OCI-M1 (cell line): ENCODE data around the gene MT1B.

Experiments
- DNase-seq: peaks from one replicate; lab custom pipeline; 2025; lab: John Stamatoyannopoulos, UW

Gene MT1B

GRCh38 chr16:56651586-56651985 is at the start of gene MT1B:
MT1B (plus strand) TSS chr16:56651886; CDS start chr16:56651954, 68 bp downstream.
- DNase-seq = no peak

DNA sequence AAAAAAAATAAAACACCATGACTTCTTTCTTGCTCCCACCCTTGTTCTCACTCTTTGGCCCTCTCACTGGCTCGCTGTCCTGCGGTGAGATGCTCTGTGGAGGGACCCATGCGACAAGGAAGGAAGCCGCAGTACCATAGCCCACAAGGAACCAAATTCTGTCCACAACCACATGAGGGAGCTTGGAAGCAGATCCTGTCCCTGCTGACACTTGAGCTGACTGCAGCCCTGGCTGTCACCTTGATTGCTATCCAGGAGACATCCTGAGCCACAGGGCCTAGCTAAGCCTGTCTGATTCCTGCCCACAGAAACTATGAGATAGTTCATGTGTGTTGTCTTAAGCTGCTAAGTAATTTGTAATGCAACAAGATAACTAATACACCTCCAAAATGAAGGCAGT is 48.1 kb upstream of the MT1B start:
- DNase-seq = peak; percentile 35

DNA sequence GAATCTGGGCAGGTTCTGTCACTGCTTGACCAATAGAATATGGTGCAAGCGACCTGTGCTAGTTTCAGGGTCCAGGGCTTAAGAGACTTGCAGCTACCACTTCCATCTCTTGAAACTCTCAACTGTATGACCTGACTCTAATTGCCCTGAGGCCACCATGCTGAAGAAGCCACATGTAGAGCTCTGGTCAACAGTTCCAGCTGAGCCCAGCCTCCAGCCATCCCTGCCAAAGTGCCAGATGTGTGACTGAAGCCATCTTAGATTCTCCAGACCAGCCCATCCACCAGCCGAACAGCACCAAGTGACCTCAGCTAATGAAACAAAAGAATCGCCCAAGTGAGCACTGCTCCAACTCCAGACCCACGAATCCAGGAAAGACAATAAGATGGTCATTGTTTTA is 46.7 kb upstream of the MT1B start:
- DNase-seq = no peak

DNA sequence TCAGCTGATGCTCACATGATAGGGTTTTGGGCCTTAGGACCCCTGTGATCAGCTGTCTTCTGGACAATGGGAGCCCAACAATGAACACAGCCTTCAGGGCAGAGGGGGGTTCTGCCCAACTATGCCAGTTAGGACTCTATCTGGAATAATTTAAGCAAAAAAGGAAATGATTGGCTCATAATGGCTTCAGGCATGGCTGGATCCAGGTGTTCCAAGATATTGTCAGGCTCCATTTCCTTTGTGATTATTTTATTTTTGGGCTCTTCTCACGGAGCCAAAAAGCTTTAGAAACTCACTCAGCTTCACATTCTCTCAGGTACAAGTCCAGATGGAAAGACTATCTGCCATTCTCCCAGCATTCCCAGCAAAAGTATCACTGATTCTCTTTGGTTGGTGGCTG is 46.2 kb upstream of the MT1B start:
- DNase-seq = no peak

GRCh38 chr16:56606071-56606475 is 45.6 kb upstream of the MT1B start:
- DNase-seq = no peak

- no peak for DNase-seq
Observed at GRCh38 chr16:56606476-56607108, 45.1 kb upstream of the MT1B start.

- DNase-seq = no peak
Observed at GRCh38 chr16:56607109-56607618, 44.5 kb upstream of the MT1B start.

- no peak for DNase-seq
Observed at GRCh38 chr16:56607675-56608042, 44.0 kb upstream of the MT1B start.

- peak; percentile 95 for DNase-seq
Observed at GRCh38 chr16:56608043-56608875, 43.4 kb upstream of the MT1B start, which contains the start of gene MT2A. MT2A (plus strand) TSS chr16:56608584; CDS start chr16:56608656, 72 bp downstream.

DNA sequence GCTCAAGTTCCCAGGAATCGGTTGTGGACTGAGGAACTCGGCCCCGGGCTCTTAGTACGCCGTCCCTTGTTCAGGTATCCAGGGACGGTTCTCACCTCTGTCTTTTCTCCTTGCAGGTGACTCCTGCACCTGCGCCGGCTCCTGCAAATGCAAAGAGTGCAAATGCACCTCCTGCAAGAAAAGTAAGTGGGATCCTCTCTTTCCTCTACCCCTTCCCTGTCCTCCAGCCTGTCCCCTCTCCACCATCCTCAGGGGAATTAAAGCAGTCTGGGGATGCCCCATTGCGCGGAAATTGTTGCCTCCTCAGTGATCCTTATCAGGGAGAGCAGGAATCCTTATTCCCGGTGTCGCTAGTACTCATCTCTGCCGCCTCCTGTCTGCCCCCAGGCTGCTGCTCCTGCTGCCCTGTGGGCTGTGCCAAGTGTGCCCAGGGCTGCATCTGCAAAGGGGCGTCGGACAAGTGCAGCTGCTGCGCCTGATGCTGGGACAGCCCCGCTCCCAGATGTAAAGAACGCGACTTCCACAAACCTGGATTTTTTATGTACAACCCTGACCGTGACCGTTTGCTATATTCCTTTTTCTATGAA is 42.7 kb upstream of the MT1B start:
- DNase-seq = no peak

DNA sequence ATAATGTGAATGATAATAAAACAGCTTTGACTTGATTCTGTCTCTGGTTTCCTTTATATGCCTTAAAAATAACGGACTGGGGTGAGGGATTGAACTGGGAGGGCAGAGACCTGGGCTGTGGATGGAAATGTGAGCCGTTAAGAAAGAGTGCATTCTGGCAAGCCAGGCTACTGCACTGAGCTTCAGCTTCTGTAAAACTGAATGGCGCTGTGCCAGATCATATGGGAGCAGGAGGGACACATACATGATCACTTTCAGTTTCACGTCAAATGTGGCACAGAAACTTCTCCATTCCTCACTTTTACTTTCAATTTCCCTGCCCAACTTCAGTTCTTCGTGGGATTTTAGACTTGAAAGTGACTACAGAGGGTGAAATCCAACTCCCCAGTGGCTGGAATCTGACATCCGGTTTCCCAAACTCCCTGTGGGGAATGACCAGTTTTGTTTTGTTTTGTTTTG is 42.2 kb upstream of the MT1B start:
- peak; percentile 95 for DNase-seq

GRCh38 chr16:56610017-56610608 is 41.6 kb upstream of the MT1B start:
- peak; percentile 56 for DNase-seq

GRCh38 chr16:56610609-56611111 is 41.0 kb upstream of the MT1B start:
- DNase-seq = no peak

GRCh38 chr16:56611281-56611833 is 40.3 kb upstream of the MT1B start:
- no peak for DNase-seq

GRCh38 chr16:56613706-56614105 is 38.0 kb upstream of the MT1B start:
- no peak for DNase-seq

DNA sequence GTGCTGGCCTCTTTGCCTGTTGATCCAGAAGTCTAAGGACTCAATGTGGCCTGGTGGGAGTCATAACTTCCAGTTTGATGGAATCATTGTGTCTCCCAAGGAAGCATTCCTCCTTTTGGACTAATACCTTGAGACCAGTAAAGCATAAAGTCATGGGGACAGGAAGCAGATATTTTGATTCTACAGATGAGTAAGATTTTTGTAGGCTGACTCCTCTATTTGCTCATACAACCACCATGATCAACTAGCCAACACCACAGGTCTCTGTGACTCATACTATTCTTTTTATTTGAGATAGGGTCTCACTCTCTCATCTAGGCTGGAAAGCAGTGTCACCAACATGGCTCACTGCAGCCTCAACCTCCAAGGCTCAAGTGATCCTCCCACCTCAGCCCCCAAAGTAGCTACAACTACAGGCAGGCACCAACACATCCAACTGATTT is 37.1 kb upstream of the MT1B start:
- no peak for DNase-seq

GRCh38 chr16:56615353-56615752 is 36.3 kb upstream of the MT1B start:
- DNase-seq = no peak

- DNase-seq = no peak
Observed at GRCh38 chr16:56616608-56617211, 35.0 kb upstream of the MT1B start.

GRCh38 chr16:56617212-56618085 is 34.2 kb upstream of the MT1B start:
- DNase-seq = no peak

DNA sequence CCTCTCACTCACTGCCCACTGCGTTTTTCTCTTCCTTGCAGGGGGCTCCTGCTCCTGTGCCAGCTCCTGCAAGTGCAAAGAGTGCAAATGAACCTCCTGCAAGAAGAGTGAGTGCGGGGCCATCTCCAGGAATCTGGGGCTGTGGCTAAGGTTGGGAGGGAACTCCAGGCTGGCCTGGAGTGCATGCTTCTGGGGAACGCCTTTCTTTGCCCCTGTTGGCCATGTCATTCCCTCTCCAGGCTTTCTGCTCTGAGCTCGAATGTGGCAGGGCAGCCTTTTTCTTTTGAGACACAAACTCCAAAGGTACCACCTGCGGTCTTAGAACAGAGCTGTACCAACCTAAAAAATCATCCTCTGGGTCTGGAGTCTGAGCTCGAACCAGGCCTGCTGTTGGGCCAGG is 33.5 kb upstream of the MT1B start:
- DNase-seq = no peak
